ENCODE results near the gene TNS2. TPM values are rescaled to one million over a fixed set of nuclear protein-coding genes. Genes with fewer than 3 reads are reported as not detected.

The TNS2 gene
- total RNA-seq, 1 experiment from 2014 or later: 0.48 TPM

GRCh38 chr12:53063708-53064612 lies 14.1 kb downstream of the TNS2 start:
- H3K9me2 ChIP-seq (replicated peaks; ENCODE audit: insufficient read depth, low read length): no peaks in the 10 kb centered on the region
- DNase-seq: no peak
- H3K27ac ChIP-seq (ENCODE audit: low read length): no peak overlapping the region
- no peak overlapping the region for H3K4me2 ChIP-seq (ENCODE audit: low read depth, low read length, poor library complexity, severe bottlenecking)
- H3K9ac ChIP-seq (ENCODE audit: low read length): 0 out of 2 replicates have a peak overlapping the region, but pooled peaks have one; percentile 13
- H3K4me3 ChIP-seq (ENCODE audit: low read length): no peak overlapping the region
- H4K20me1 ChIP-seq (ENCODE audit: insufficient read depth, low read depth, low read length): no peaks in the 10 kb centered on the region; the same call in 1 of the 2 replicates
- H3K36me3 ChIP-seq (ENCODE audit: insufficient read depth, low read length): no peaks in the 10 kb centered on the region
- H3K4me1 ChIP-seq (ENCODE audit: low read length): peaks cover 7% of the 10 kb centered on the region
- no peaks in the 10 kb centered on the region for H3K27me3 ChIP-seq (ENCODE audit: low read length)
- H2AFZ ChIP-seq (ENCODE audit: low read length): no peak overlapping the region
- no peaks in the 10 kb centered on the region for H3K79me2 ChIP-seq (ENCODE audit: low read length)
- H3K9me3 ChIP-seq (ENCODE audit: low read length): no peaks in the 10 kb centered on the region

- no peak overlapping the region for H3K4me3 ChIP-seq (ENCODE audit: low read length)
- no peaks in the 10 kb centered on the region for H3K27me3 ChIP-seq (ENCODE audit: low read length)
- no peak overlapping the region for H3K9ac ChIP-seq (ENCODE audit: low read length)
- no peaks in the 10 kb centered on the region for H3K9me2 ChIP-seq (replicated peaks; ENCODE audit: insufficient read depth, low read length)
- no peaks in the 10 kb centered on the region for H3K9me3 ChIP-seq (ENCODE audit: low read length)
- H3K27ac ChIP-seq (ENCODE audit: low read length): no peak overlapping the region
- peaks cover 7% of the 10 kb centered on the region for H3K4me1 ChIP-seq (ENCODE audit: low read length)
- DNase-seq: no peak
- no peaks in the 10 kb centered on the region for H3K79me2 ChIP-seq (ENCODE audit: low read length)
- H2AFZ ChIP-seq (ENCODE audit: low read length): no peak overlapping the region
- H3K4me2 ChIP-seq (ENCODE audit: low read depth, low read length, poor library complexity, severe bottlenecking): no peak overlapping the region
- no peaks in the 10 kb centered on the region; the same call in 1 of the 2 replicates for H4K20me1 ChIP-seq (ENCODE audit: insufficient read depth, low read depth, low read length)
- no peaks in the 10 kb centered on the region for H3K36me3 ChIP-seq (ENCODE audit: insufficient read depth, low read length)
Measured at GRCh38 chr12:53064613-53065436, 15.0 kb downstream of the TNS2 start.

GRCh38 chr12:53065470-53065869 lies 15.6 kb downstream of the TNS2 start:
- Histone ChIP-seq H3K27me3 (ENCODE audit: low read length) (no peaks in the 10 kb centered on the region), H3K9ac (ENCODE audit: low read length) (no peak overlapping the region), H3K9me3 (ENCODE audit: low read length) (no peaks in the 10 kb centered on the region), H3K36me3 (ENCODE audit: insufficient read depth, low read length) (no peaks in the 10 kb centered on the region), H3K27ac (ENCODE audit: low read length) (no peak overlapping the region), H4K20me1 (ENCODE audit: insufficient read depth, low read depth, low read length) (no peaks in the 10 kb centered on the region; the same call in 1 of the 2 replicates), H3K4me3 (ENCODE audit: low read length) (no peak overlapping the region), H3K4me2 (ENCODE audit: low read depth, low read length, poor library complexity, severe bottlenecking) (no peak overlapping the region), H2AFZ (ENCODE audit: low read length) (no peak overlapping the region), H3K79me2 (ENCODE audit: low read length) (no peaks in the 10 kb centered on the region), H3K4me1 (ENCODE audit: low read length) (peaks cover 7% of the 10 kb centered on the region), H3K9me2 (replicated peaks; ENCODE audit: insufficient read depth, low read length) (no peaks in the 10 kb centered on the region)
- no peak for DNase-seq

- no peak overlapping the region for H3K4me3 ChIP-seq (ENCODE audit: low read length)
- no peak overlapping the region for H3K27ac ChIP-seq (ENCODE audit: low read length)
- peak; percentile 85 for DNase-seq
- no peak overlapping the region for H3K4me2 ChIP-seq (ENCODE audit: low read depth, low read length, poor library complexity, severe bottlenecking)
- no peaks in the 10 kb centered on the region for H3K9me3 ChIP-seq (ENCODE audit: low read length)
- no peak overlapping the region for H2AFZ ChIP-seq (ENCODE audit: low read length)
- H3K27me3 ChIP-seq (ENCODE audit: low read length): no peaks in the 10 kb centered on the region
- no peaks in the 10 kb centered on the region; the same call in 1 of the 2 replicates for H4K20me1 ChIP-seq (ENCODE audit: insufficient read depth, low read depth, low read length)
- H3K9ac ChIP-seq (ENCODE audit: low read length): no peak overlapping the region
- no peaks in the 10 kb centered on the region for H3K36me3 ChIP-seq (ENCODE audit: insufficient read depth, low read length)
- no peaks in the 10 kb centered on the region for H3K9me2 ChIP-seq (replicated peaks; ENCODE audit: insufficient read depth, low read length)
- H3K79me2 ChIP-seq (ENCODE audit: low read length): no peaks in the 10 kb centered on the region
- peaks cover 7% of the 10 kb centered on the region for H3K4me1 ChIP-seq (ENCODE audit: low read length)
Measured at GRCh38 chr12:53065975-53066931, 16.4 kb downstream of the TNS2 start.

- no peaks in the 10 kb centered on the region for H3K36me3 ChIP-seq (ENCODE audit: insufficient read depth, low read length)
- no peak overlapping the region for H2AFZ ChIP-seq (ENCODE audit: low read length)
- H4K20me1 ChIP-seq (ENCODE audit: insufficient read depth, low read depth, low read length): no peaks in the 10 kb centered on the region; the same call in 1 of the 2 replicates
- H3K27me3 ChIP-seq (ENCODE audit: low read length): no peaks in the 10 kb centered on the region
- no peak overlapping the region for H3K4me2 ChIP-seq (ENCODE audit: low read depth, low read length, poor library complexity, severe bottlenecking)
- no peak for DNase-seq
- no peaks in the 10 kb centered on the region for H3K9me3 ChIP-seq (ENCODE audit: low read length)
- peaks cover 7% of the 10 kb centered on the region for H3K4me1 ChIP-seq (ENCODE audit: low read length)
- H3K27ac ChIP-seq (ENCODE audit: low read length): no peak overlapping the region
- H3K9ac ChIP-seq (ENCODE audit: low read length): no peak overlapping the region
- H3K4me3 ChIP-seq (ENCODE audit: low read length): no peak overlapping the region
- H3K9me2 ChIP-seq (replicated peaks; ENCODE audit: insufficient read depth, low read length): no peaks in the 10 kb centered on the region
- no peaks in the 10 kb centered on the region for H3K79me2 ChIP-seq (ENCODE audit: low read length)
Measured at GRCh38 chr12:53067074-53067992, 17.5 kb downstream of the TNS2 start.

DNA sequence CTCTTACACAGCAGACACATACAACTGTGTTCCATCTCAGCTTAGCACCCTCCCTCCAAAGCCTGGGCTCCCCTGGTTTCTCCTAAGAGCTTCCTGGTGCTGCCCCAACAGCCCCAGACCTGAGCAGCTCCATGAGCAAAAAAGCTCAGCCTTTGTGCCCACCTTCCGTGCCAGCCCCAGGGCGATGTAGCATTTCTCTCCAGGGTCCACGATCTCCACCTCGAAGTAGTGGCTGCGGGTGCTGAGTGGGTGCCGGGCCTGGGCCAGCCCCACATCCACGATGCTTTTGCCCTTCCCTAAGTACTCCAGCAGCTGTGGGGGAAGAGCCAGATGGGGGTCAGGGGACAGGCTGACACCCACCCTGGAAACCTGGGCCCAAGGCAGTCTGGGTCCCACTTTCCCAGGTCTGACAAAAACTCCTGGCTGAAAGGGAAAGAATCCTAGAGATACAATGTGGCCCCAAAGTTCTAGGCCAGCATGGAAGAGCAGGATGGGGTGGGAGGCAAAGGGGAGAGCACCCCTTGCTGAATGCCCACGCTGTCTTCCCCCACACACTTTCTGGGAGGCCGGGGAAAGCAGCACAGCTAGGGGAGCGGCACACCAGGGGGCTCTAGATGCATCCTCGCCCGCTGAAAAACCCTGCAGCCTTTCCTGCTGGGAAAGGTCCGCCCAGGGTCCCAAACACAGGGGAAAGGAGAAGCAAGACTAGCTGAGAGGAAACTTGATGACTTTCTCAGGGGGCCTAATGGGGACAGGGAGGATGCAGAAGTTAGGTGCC lies 18.3 kb downstream of the TNS2 start:
- no peak overlapping the region for H3K9ac ChIP-seq (ENCODE audit: low read length)
- no peak overlapping the region for H3K27ac ChIP-seq (ENCODE audit: low read length)
- peaks cover 7% of the 10 kb centered on the region for H3K4me1 ChIP-seq (ENCODE audit: low read length)
- no peaks in the 10 kb centered on the region for H3K27me3 ChIP-seq (ENCODE audit: low read length)
- H4K20me1 ChIP-seq (ENCODE audit: insufficient read depth, low read depth, low read length): no peaks in the 10 kb centered on the region; the same call in 1 of the 2 replicates
- no peak overlapping the region for H2AFZ ChIP-seq (ENCODE audit: low read length)
- DNase-seq: no peak
- H3K36me3 ChIP-seq (ENCODE audit: insufficient read depth, low read length): no peaks in the 10 kb centered on the region
- no peaks in the 10 kb centered on the region for H3K9me2 ChIP-seq (replicated peaks; ENCODE audit: insufficient read depth, low read length)
- H3K4me3 ChIP-seq (ENCODE audit: low read length): no peak overlapping the region
- no peak overlapping the region for H3K4me2 ChIP-seq (ENCODE audit: low read depth, low read length, poor library complexity, severe bottlenecking)
- H3K9me3 ChIP-seq (ENCODE audit: low read length): no peaks in the 10 kb centered on the region
- H3K79me2 ChIP-seq (ENCODE audit: low read length): no peaks in the 10 kb centered on the region

Measured in Karpas-422 (cell line).